ENCODE measurements around the gene AKAP6.

The AKAP6 gene

DNA sequence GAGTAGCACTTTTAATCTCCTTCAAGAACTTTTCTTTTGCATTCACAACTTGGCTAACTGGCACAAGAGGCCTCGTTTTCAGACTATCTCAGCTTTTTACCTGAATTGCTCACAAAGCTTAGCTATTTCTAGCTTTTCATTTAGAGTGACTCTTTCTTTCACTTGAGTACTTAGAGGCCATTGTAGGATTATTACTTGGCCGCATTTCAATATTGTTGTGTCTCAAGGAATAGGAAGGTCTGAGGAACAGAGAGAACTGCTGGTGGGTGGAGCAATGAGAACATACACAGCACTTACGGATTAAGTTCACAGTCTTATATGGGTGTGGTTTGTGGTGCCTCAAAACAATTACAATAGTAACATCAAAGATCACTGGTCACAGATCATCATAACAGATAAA lies 384.8 kb downstream of the AKAP6 start:
- DNase-seq, result no peak

- no peak for DNase-seq
These were observed 390.5 kb downstream of the AKAP6 start for GRCh38 chr14:32719601-32720000.

DNA sequence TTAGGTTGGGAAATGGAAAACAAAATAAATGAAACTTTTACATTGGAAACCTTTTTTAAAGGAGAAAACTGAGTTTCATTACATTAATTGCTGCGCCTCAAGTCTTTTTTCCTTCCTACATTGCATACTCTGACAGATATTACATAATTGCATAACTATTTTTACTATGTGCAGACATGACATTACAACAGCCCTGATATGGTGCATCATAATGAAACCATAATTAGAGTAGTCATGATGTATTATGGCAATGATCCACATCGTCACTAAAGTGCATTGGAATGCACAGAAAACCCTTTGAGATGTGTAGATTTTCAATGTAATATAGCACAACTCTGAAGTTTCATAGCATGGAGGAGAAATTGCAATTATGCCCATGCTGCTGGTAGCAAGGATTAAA lies 391.8 kb downstream of the AKAP6 start:
- DNase-seq, result no peak

DNA sequence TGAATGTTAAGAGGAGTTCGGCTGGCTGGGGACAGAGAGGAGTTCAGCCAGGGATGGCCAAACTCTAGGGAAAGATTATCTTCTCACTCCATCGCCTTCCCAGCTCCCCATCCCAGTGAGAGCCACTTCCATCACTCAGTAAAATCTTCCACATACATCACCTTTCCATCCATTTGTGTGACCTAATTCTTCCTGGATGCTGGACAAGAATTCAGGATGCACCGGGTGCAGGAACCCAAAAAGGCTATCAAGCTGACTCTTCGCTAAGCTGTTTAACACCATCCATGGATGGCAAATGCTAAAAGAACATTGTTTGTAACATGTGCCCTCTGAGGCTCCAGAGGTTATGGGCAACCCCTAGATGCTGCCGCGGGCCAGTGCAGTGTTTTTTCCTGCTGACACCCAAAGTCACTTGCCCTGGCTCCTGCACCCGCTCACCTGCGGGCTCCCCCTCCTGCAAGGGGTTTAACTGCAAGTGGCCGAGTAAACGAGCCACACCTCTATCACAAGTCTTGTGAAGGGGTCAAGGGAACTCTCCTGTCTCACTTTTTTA lies 393.6 kb downstream of the AKAP6 start:
- DNase-seq, result no peak

- DNase-seq, result no peak
These were observed 395.9 kb downstream of the AKAP6 start for GRCh38 chr14:32724867-32725471.

- no peak for DNase-seq
These were observed 397.4 kb downstream of the AKAP6 start for GRCh38 chr14:32726516-32726915.

- no peak for DNase-seq
These were observed 398.7 kb downstream of the AKAP6 start for GRCh38 chr14:32727832-32728231.

- DNase-seq, result no peak
These were observed 399.4 kb downstream of the AKAP6 start for GRCh38 chr14:32728526-32728925.

GRCh38 chr14:32728976-32729375 lies 399.9 kb downstream of the AKAP6 start:
- peak; percentile 51 for DNase-seq

- no peak for DNase-seq
These were observed 402.2 kb downstream of the AKAP6 start for GRCh38 chr14:32731249-32731648.

DNA sequence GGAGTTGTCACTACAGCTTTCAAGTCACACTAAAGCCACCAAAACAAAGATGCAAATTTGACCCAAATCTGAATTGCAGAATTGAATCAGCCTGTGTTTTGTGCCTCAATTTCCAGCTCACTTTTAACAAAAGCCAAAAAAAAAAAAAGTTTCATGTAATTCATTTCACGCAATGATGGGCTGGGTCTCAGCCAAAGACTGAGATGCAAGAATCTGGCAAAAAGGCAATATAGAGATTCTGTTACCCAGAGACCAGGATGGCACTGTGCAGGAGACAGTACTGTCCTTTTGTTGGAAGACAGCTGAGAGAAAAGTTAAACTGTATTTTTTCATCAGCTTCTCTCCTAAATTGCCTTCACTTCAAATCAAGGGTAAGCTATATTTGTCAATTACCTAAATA lies 403.9 kb downstream of the AKAP6 start:
- no peak for DNase-seq

GRCh38 chr14:32734261-32734660 lies 405.2 kb downstream of the AKAP6 start:
- no peak for DNase-seq

- no peak for DNase-seq
These were observed 408.5 kb downstream of the AKAP6 start for GRCh38 chr14:32737621-32738020.

- peak; percentile 17 for DNase-seq
These were observed 409.2 kb downstream of the AKAP6 start for GRCh38 chr14:32738206-32738871.

DNA sequence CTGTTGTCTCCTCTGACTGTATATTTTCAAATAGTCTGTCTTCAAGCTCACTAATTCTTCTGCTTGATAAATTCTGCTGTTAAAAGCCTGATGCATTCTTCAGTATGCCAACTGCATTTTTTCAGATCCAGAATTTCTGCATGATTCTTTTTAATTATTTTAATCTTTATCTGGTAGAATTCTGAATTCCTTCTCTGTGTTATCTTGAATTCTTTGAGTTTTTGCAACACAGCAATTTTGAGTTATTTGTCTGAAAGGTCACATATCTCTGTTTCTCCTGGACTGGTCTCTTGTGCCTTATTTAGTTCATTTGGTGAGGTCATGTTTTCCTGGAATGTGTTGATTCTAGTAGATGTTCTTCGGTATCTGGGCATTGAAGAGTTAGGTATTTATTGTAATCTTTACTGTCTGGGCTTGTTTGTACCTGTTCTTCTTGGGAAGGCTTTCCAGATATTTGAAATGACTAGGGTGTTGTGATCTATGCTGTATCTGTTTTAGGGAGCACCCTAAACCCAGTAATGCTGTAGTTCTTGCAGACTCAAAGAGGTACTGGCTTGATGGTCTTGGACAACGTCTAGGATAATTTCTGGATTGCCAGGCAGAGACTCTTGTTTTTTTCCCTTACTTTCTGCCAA lies 415.8 kb downstream of the AKAP6 start:
- no peak for DNase-seq

DNA sequence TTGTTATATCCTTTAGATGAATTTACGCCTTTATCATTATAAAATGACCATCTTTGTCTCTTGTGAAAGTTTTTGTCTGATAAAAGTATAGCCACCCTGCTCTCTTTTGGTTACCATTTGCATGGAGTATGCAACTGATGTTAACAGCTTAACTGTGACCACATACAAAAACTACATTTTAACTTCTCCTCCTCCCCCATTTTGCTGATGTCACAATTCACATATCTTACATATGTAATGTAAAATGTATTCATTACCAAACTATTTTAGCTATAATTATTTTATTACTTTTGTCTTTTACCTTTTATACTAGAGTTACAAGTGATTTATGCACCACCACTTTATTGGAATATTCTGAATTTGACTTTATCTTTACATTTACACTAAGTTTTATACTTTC lies 425.1 kb downstream of the AKAP6 start:
- no peak for DNase-seq

DNA sequence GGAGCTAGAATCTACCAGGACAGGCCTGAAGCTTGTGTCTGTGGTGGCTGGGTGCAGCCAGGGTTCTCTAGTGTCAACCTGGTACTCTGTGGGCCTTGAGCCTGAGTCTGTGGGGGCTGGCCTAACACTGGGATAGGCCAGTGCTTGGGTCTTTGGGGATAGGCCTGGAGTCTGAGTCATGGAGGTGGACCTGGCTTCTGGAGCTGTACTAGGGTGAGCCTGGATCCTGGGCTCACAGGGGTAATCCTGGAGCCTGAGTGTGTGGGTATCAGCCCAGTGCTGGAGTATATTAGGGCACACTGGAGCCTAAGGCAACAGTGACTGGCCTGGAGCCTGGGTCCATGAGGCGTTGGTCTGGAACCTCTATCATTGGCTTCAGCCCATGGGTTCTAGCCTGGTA lies 427.1 kb downstream of the AKAP6 start:
- DNase-seq, result no peak

DNA sequence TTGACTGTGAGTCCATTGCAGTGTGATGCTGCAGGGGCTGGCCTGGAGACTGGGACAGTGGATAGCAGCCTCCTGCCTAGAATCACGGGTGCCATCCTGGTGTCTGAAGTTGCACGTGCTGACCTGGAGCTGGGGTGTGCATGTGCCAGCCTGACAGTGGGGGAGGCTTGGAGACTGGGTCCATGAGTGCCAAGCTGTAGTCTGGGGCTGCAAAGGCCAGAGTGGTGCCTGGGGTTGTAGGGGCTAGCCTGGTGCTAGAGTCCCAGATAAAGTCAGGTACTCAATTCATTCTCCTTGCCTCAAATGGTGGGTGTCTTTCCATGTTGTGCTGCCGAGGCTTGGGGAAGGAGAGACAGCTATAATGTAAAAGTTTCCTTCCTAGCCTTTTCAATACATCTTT lies 427.7 kb downstream of the AKAP6 start:
- DNase-seq, result no peak

DNA sequence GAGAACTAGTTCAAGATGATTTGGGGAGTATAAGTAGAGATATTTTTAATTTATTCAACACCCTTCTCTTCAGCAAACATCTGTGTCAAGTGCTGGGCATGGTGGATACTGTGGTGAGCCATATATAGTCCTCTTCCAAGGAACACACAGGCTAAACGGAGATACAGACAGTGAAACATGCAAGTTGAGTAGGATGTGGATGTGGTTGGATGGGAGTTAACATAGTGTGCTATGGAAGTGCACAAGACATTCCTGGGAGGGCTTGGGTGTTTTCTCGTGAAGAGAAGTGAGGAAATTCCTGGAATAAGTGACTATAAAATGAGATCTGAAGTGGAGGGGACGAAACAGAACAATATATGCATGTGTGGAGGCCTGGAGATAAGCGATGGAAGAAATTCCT lies 428.5 kb downstream of the AKAP6 start:
- DNase-seq, result no peak

GRCh38 chr14:32761381-32761968 lies 432.4 kb downstream of the AKAP6 start:
- DNase-seq, result no peak

DNA sequence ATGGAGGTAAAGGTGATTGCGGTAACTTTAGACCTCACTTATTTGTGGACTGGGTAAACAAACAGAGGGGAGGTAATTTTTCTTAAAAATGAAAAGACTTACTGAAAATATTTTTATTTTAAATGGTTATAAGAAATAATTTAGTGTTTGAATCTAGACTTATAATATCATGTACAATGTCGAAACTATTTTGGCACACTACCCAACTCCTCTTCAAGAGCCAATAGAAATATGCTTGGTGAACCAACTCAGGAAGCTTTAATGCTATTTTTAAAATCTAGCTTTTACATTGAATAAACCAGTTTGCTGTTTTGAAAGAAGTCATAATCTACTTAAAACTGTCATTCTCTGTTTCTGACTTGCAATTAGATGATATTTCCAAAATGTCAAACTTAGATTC lies 433.8 kb downstream of the AKAP6 start:
- no peak for DNase-seq

- no peak for DNase-seq
These were observed 434.6 kb downstream of the AKAP6 start for GRCh38 chr14:32763673-32764072.

- DNase-seq, result no peak
These were observed 435.0 kb downstream of the AKAP6 start for GRCh38 chr14:32764131-32764530.

DNA sequence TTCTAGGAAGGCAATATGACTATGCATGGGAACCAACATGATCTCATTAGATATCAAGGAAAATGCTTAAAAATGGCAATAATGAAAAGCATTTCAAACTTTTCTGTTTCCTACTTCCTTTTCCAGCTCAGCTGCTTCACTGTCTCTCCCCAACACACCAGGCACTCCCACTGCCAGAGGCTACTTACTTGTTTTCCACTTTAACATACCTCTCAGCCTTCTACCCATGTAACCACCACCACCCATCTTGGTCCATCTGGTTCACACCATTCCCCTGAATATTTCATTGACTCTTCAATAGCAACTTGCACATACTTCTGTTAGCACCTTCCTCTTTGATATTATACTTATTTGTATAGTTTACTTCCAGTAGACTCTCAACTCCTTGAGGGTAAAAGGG lies 441.3 kb downstream of the AKAP6 start:
- DNase-seq, result no peak

Measured in NCI-H748 treated with DMSO at 0.1 percent for 48 hours (cell line).